MG63 (cell line): ENCODE data around the gene KLHL29. TPM values are rescaled to one million over a fixed set of nuclear protein-coding genes. Genes with fewer than 3 reads are reported as not detected.
A peak's percentile ranks its signal among the peaks of the same experiment; 100 is the strongest.

ENCODE experiments used
- DNase-seq: peaks from one replicate; pipeline ENCODE4 v3.0.0-alpha.2; 2020
- H3K27me3 ChIP-seq: fragments of 250-450 bp; sonication (Bioruptor Pico); 2 replicates; pipeline ENCODE4 v1.5.1; 2020; ENCODE audit warnings: mild to moderate bottlenecking, moderate library complexity
- H3K36me3 ChIP-seq: fragments of 250-450 bp; sonication (Bioruptor Pico); 2 replicates; pipeline ENCODE4 v1.5.1; 2020; ENCODE audit warnings: mild to moderate bottlenecking, moderate library complexity
- H3K4me3 ChIP-seq: fragments of 250-450 bp; sonication (Bioruptor Pico); 2 replicates; pipeline ENCODE4 v1.5.1; 2020; ENCODE audit warnings: mild to moderate bottlenecking, moderate library complexity
- H3K9me3 ChIP-seq: fragments of 250-450 bp; sonication (Bioruptor Pico); 2 replicates; pipeline ENCODE4 v1.5.1; 2020; ENCODE audit warnings: mild to moderate bottlenecking, moderate library complexity
- total RNA-seq: library from RNA; depleted of rRNA; stranded (reverse); fragments of >200 nt; shearing (Covaris generic); gene quantifications from 2 replicates; pipeline ENCODE4 v1.2.3, GENCODE V29; 2014; ENCODE audit warnings: low replicate concordance

Gene KLHL29
- total RNA-seq, 1 experiment from 2014 or later, result 1.5 TPM

GRCh38 chr2:23624915-23625314 is 239.9 kb downstream of the KLHL29 start:
- DNase-seq, result peak; percentile 6
- no peaks in the 10 kb centered on the region for H3K36me3 ChIP-seq
- peaks cover 5% of the 10 kb centered on the region for H3K9me3 ChIP-seq
- H3K27me3 ChIP-seq, result no peaks in the 10 kb centered on the region
- H3K4me3 ChIP-seq, result no peak overlapping the region

- Histone ChIP-seq H3K36me3 (no peaks in the 10 kb centered on the region), H3K9me3 (peaks cover 5% of the 10 kb centered on the region), H3K27me3 (no peaks in the 10 kb centered on the region), H3K4me3 (no peak overlapping the region)
- no peak for DNase-seq
Observed at GRCh38 chr2:23625726-23626125, 240.7 kb downstream of the KLHL29 start.

GRCh38 chr2:23626701-23627230 is 241.8 kb downstream of the KLHL29 start:
- no peak for DNase-seq
- H3K4me3 ChIP-seq, result no peak overlapping the region
- H3K27me3 ChIP-seq, result no peaks in the 10 kb centered on the region
- H3K9me3 ChIP-seq, result peaks cover 5% of the 10 kb centered on the region
- H3K36me3 ChIP-seq, result no peaks in the 10 kb centered on the region

GRCh38 chr2:23627236-23628009 is 242.4 kb downstream of the KLHL29 start:
- no peaks in the 10 kb centered on the region for H3K36me3 ChIP-seq
- peaks cover 5% of the 10 kb centered on the region for H3K9me3 ChIP-seq
- no peak overlapping the region for H3K4me3 ChIP-seq
- H3K27me3 ChIP-seq, result no peaks in the 10 kb centered on the region
- DNase-seq, result no peak

GRCh38 chr2:23628926-23629771 is 244.2 kb downstream of the KLHL29 start:
- DNase-seq, result no peak

GRCh38 chr2:23629772-23630480 is 244.9 kb downstream of the KLHL29 start:
- Histone ChIP-seq H3K9me3 (no peaks in the 10 kb centered on the region), H3K36me3 (no peaks in the 10 kb centered on the region), H3K27me3 (no peaks in the 10 kb centered on the region), H3K4me3 (no peak overlapping the region)
- DNase-seq, result no peak

More at GRCh38 chr2:23628926-23629771, 244.2 kb downstream of the KLHL29 start:
- Histone ChIP-seq H3K36me3 (no peaks in the 10 kb centered on the region), H3K9me3 (peaks cover 4% of the 10 kb centered on the region), H3K27me3 (no peaks in the 10 kb centered on the region), H3K4me3 (no peak overlapping the region)

GRCh38 chr2:23630961-23631360 is 246.0 kb downstream of the KLHL29 start:
- Histone ChIP-seq H3K36me3 (no peaks in the 10 kb centered on the region), H3K9me3 (no peaks in the 10 kb centered on the region), H3K27me3 (no peaks in the 10 kb centered on the region), H3K4me3 (no peak overlapping the region)
- DNase-seq, result no peak

- H3K9me3 ChIP-seq, result no peaks in the 10 kb centered on the region
- H3K4me3 ChIP-seq, result no peak overlapping the region
- no peak for DNase-seq
- H3K36me3 ChIP-seq, result no peaks in the 10 kb centered on the region
- no peaks in the 10 kb centered on the region for H3K27me3 ChIP-seq
Observed at GRCh38 chr2:23631389-23631788, 246.4 kb downstream of the KLHL29 start.

GRCh38 chr2:23632386-23632785 is 247.4 kb downstream of the KLHL29 start:
- H3K36me3 ChIP-seq, result no peaks in the 10 kb centered on the region
- H3K27me3 ChIP-seq, result no peaks in the 10 kb centered on the region
- no peaks in the 10 kb centered on the region for H3K9me3 ChIP-seq
- H3K4me3 ChIP-seq, result no peak overlapping the region
- DNase-seq, result no peak

GRCh38 chr2:23632831-23633395 is 247.9 kb downstream of the KLHL29 start:
- no peak for DNase-seq
- H3K9me3 ChIP-seq, result no peaks in the 10 kb centered on the region

GRCh38 chr2:23633966-23634365 is 249.0 kb downstream of the KLHL29 start:
- no peaks in the 10 kb centered on the region for H3K36me3 ChIP-seq
- H3K9me3 ChIP-seq, result no peaks in the 10 kb centered on the region
- no peaks in the 10 kb centered on the region for H3K27me3 ChIP-seq
- DNase-seq, result no peak
- H3K4me3 ChIP-seq, result no peak overlapping the region

More at GRCh38 chr2:23632831-23633395, 247.9 kb downstream of the KLHL29 start:
- H3K27me3 ChIP-seq, result no peaks in the 10 kb centered on the region
- no peak overlapping the region for H3K4me3 ChIP-seq
- no peaks in the 10 kb centered on the region for H3K36me3 ChIP-seq

GRCh38 chr2:23635442-23636340 is 250.7 kb downstream of the KLHL29 start:
- no peaks in the 10 kb centered on the region for H3K9me3 ChIP-seq
- DNase-seq, result no peak
- no peaks in the 10 kb centered on the region for H3K36me3 ChIP-seq
- no peak overlapping the region for H3K4me3 ChIP-seq
- H3K27me3 ChIP-seq, result no peaks in the 10 kb centered on the region

GRCh38 chr2:23636426-23636825 is 251.4 kb downstream of the KLHL29 start:
- Histone ChIP-seq H3K36me3 (no peaks in the 10 kb centered on the region), H3K27me3 (no peaks in the 10 kb centered on the region), H3K9me3 (no peaks in the 10 kb centered on the region), H3K4me3 (no peak overlapping the region)
- DNase-seq, result peak; percentile 23

- DNase-seq, result peak; percentile 71
- no peak overlapping the region for H3K4me3 ChIP-seq
- H3K27me3 ChIP-seq, result no peaks in the 10 kb centered on the region
- H3K36me3 ChIP-seq, result no peaks in the 10 kb centered on the region
- H3K9me3 ChIP-seq, result no peaks in the 10 kb centered on the region
Observed at GRCh38 chr2:23637011-23637778, 252.2 kb downstream of the KLHL29 start.

- Histone ChIP-seq H3K27me3 (no peaks in the 10 kb centered on the region), H3K4me3 (no peak overlapping the region)
Observed at GRCh38 chr2:23639406-23639982, 254.5 kb downstream of the KLHL29 start.

More at GRCh38 chr2:23639406-23639982, 254.5 kb downstream of the KLHL29 start:
- Histone ChIP-seq H3K36me3 (no peaks in the 10 kb centered on the region), H3K9me3 (no peaks in the 10 kb centered on the region)
- DNase-seq, result no peak
